K562 (cell line): Measurements from ENCODE around the gene SYNPO2. TPM values are rescaled to one million over a fixed set of nuclear protein-coding genes. Genes with fewer than 3 reads are reported as not detected.

Experiments used
- ATAC-seq: fragments of 200-7000 bp; cut with Tn5 transposase; 3 replicates; pipeline ENCODE4 v1.9.1; 2020; ENCODE audit warnings: moderate library complexity
- BruUV-seq: library from RNA; stranded (reverse); fragments of 400-500 nt; replicated peaks from 2 replicates; lab custom pipeline; 2021; lab: Mats Ljungman, UMichigan
- CTCF ChIA-PET: fragments of 300-600 bp; formaldehyde crosslinking; extraction: SDS; loops from one replicate; lab custom pipeline; 2021; ENCODE audit warnings: low intra/inter-chr PET ratio; lab: Yijun Ruan, JAX
- POLR2A ChIA-PET: fragments of 300-600, 350-650 bp; sonication (Branson Sonifier 250); formaldehyde crosslinking; extraction: SDS; loops from one replicate; lab custom pipeline; 2021; ENCODE audit warnings: antibody characterized with exemption, inconsistent platforms; lab: Yijun Ruan, JAX
- DNase-seq, 4 experiments: peaks; one replicate each; pipeline versions ENCODE4 v3.0.0 to v3.0.0-alpha.2; 2011 to 2018; ENCODE audit warnings: low spot score in 3 of 4, mixed read lengths in 3 of 4; ENCODE audit errors: extremely low read depth in 1 of 4
- FAIRE-seq: peaks from 2 replicates; lab custom pipeline; 2011; peaks lifted over from hg19 to GRCh38; lab: Jason Lieb, UNC
- H2AFZ ChIP-seq: 2 replicates; pipeline ENCODE4 v1.6.0; 2011; ENCODE audit warnings: low read depth, low read length, control low read depth, inconsistent platforms
- H3K27ac ChIP-seq: fragments of 200-600 bp; 3 replicates; pipeline ENCODE4 v1.8.0; 2011; ENCODE audit warnings: low read depth, mild to moderate bottlenecking, control low read depth, inconsistent platforms, low read length, moderate library complexity, mixed read lengths; ENCODE audit errors: extremely low read depth
- H3K27me3 ChIP-seq, 2 experiments: fragments of 300-600 bp in 1 of 2; 2 replicates in 1 of 2; 3 replicates in 1 of 2; pipeline versions ENCODE4 v1.6.0 to v1.8.0; 2011; ENCODE audit warnings: inconsistent platforms in 2 of 2, low read length in 2 of 2, mild to moderate bottlenecking in 1 of 2, mixed read lengths in 1 of 2, moderate library complexity in 1 of 2; ENCODE audit not compliant: control insufficient read depth in 2 of 2, insufficient read depth in 2 of 2
- H3K36me3 ChIP-seq: fragments of 300-600 bp; 3 replicates; pipeline ENCODE4 v1.8.0; 2011; ENCODE audit warnings: mild to moderate bottlenecking, low read length, inconsistent platforms; ENCODE audit not compliant: control insufficient read depth, insufficient read depth
- H3K4me1 ChIP-seq, 2 experiments: fragments of 200-600 bp in 1 of 2; replicated peaks in 1 of 2; 2 replicates in 1 of 2; 3 replicates in 1 of 2; pipeline versions ENCODE4 v1.5.1 to v1.8.0; 2011; ENCODE audit warnings: inconsistent platforms in 2 of 2, low read length in 2 of 2, mild to moderate bottlenecking in 1 of 2, mixed read lengths in 1 of 2, moderate library complexity in 1 of 2; ENCODE audit not compliant: control insufficient read depth in 2 of 2, insufficient read depth in 2 of 2
- H3K4me2 ChIP-seq: 2 replicates; pipeline ENCODE4 v1.6.1; 2011; ENCODE audit warnings: low read length, control low read depth, inconsistent platforms, mixed read lengths; ENCODE audit not compliant: insufficient read depth
- H3K4me3 ChIP-seq: fragments of 200-600 bp; sonication (generic), shearing (Covaris generic); 2 replicates; pipeline ENCODE4 v1.5.1; 2016; ENCODE audit warnings: control low read depth, inconsistent platforms
- H3K79me2 ChIP-seq: fragments of 200-600 bp; 3 replicates; pipeline ENCODE4 v1.8.0; 2011; ENCODE audit warnings: low read length, inconsistent platforms; ENCODE audit not compliant: control insufficient read depth, insufficient read depth
- H3K9ac ChIP-seq, 2 experiments: 2 replicates each; pipeline versions ENCODE4 v1.6.0 to v1.6.1; 2011; ENCODE audit warnings: low read depth in 2 of 2, low read length in 2 of 2, control low read depth in 1 of 2, inconsistent platforms in 1 of 2, mild to moderate bottlenecking in 1 of 2, mixed read lengths in 1 of 2; ENCODE audit not compliant: insufficient read depth in 1 of 2
- H3K9me1 ChIP-seq: one replicate; pipeline ENCODE4 v1.6.0; 2011; ENCODE audit warnings: inconsistent platforms, mild to moderate bottlenecking, low read length, moderate library complexity; ENCODE audit not compliant: control insufficient read depth, insufficient read depth
- H3K9me3 ChIP-seq: replicated peaks from 2 replicates; pipeline ENCODE4 v1.5.1; 2011; ENCODE audit warnings: low read depth, low read length, inconsistent platforms; ENCODE audit not compliant: control insufficient read depth, insufficient read depth
- H4K20me1 ChIP-seq: replicated peaks from 2 replicates; pipeline ENCODE4 v1.6.1; 2011; ENCODE audit warnings: low read length, inconsistent platforms, mixed read lengths; ENCODE audit not compliant: control insufficient read depth, insufficient read depth
- HNRNPK ChIP-seq: fragments of 200-400 bp; formaldehyde crosslinking; IDR thresholded peaks from one replicate; pipeline ENCODE4 v1.6.1; 2018; ENCODE audit warnings: mild to moderate bottlenecking, low read depth, low read length; ENCODE audit not compliant: poor library complexity, severe bottlenecking
- NELFE ChIP-seq: IDR thresholded peaks from 2 replicates; pipeline ENCODE4 v1.6.1; 2011; ENCODE audit warnings: mild to moderate bottlenecking; ENCODE audit not compliant: insufficient read depth, insufficient read length
- ZNF785 ChIP-seq: fragments of 250-450 bp; sonication (Bioruptor Pico); IDR thresholded peaks from 2 replicates; pipeline ENCODE4 v1.4.0; 2020; ENCODE audit warnings: mild to moderate bottlenecking
- WGBS: fragments of 100-300 bp; shearing (Covaris generic); methylation state at CpG from one replicate; pipeline ENCODE4 v1.1.6; 2016; ENCODE audit warnings: low coverage, mixed read lengths; ENCODE audit not compliant: insufficient coverage; ENCODE audit errors: missing lambda C conversion rate; 5-methylcytosine and 5-hydroxymethylcytosine counted together
- in situ Hi-C: fragments of 300-500 bp; cut with MboI; formaldehyde crosslinking; loops from 4 replicates; pipeline ENCODE4 v1.15.0; 2018; ENCODE audit warnings: inconsistent platforms, mixed read lengths
- intact Hi-C: fragments of 100-400 bp; cut with micrococcal nuclease; formaldehyde crosslinking; loops from 2 replicates; pipeline ENCODE4 v1.14.2; 2022
- polyA plus RNA-seq, 8 experiments: library from polyadenylated mRNA; depleted of rRNA in 4 of 8; stranded (reverse) in 5 of 8; unstranded in 3 of 8; fragments of >200 nt; fragmentation: Nextera tagmentation in 2 of 8; fragmentation: Illumina TruSeq in 1 of 8; extraction: Ambion mirVana in 2 of 8; extraction: Trizol in 1 of 8; gene quantifications; 2 replicates each; pipeline versions ENCODE4 v1.2.1 to v1.2.3, GENCODE V29; 2011 to 2014; ENCODE audit warnings: inconsistent platforms in 1 of 8, missing spikeins in 1 of 8
- total RNA-seq, 7 experiments: library from RNA; depleted of rRNA in 6 of 7; stranded (reverse); fragments of >200 nt in 6 of 7; fragmentation: Illumina TruSeq in 2 of 7; extraction: Trizol in 2 of 7; gene quantifications; 2 replicates each; pipeline versions ENCODE4 v1.2.1 to v1.2.3, GENCODE V29; 2011 to 2021; ENCODE audit warnings: low replicate concordance in 1 of 7
- TF ChIP-seq, protein P1 (sequence below): IDR thresholded peaks from 3 replicates; pipeline ENCODE4 v1.6.1; 2011; ENCODE audit warnings: borderline replicate concordance, mild to moderate bottlenecking, moderate library complexity; ENCODE audit not compliant: insufficient read length; ENCODE audit errors: extremely low read depth
- TF ChIP-seq, protein P2 (sequence below): sonication (generic); formaldehyde crosslinking; IDR thresholded peaks from 2 replicates; pipeline ENCODE4 v1.8.0; 2022; ENCODE audit warnings: missing genetic modification reagents, mild to moderate bottlenecking, borderline replicate concordance

The SYNPO2 gene
- total and polyA plus RNA-seq, 9 of the 15 experiments (the other 6 are each of a cell fraction or from before 2014, with no cell fraction given) = 0.03 to 0.18 TPM; not detected in 7

DNA sequence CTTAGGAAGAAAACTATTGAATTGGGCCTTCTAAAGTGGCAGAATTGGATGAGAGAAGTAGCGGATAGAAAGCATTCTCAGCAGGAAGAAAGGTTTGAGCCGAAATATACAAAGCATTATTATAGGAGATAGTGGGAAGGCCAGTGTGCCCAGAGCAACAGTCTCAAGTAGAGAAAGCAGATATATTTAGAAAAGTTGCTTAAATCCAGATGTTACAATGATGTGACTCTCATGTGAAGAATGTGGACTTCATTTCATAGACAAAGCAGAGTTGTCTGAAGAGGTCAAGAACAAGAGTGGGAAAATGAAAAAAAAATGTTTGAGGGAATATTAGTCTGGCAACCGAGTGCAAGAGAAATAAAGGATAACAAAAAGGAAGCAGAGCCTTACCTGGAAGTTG is 66.9 kb downstream of the SYNPO2 start:
- Histone ChIP-seq H3K27ac (no peak overlapping the region), H3K27me3 (peaks cover 0 to under 1% of the 10 kb centered on the region in 2 experiments; a peak in 1 of 5 replicates), H3K9me3 (no peaks in the 10 kb centered on the region), H3K4me1 (no peaks in the 10 kb centered on the region), H3K4me3 (no peak overlapping the region), H3K36me3 (no peaks in the 10 kb centered on the region), H3K9ac (no peak overlapping the region), H3K4me2 (no peak overlapping the region), H2AFZ (no peak overlapping the region), H3K9me1 (no peaks in the 10 kb centered on the region), H3K79me2 (no peaks in the 10 kb centered on the region), H4K20me1 (no peaks in the 10 kb centered on the region)
- CTCF ChIA-PET = no interaction called here
- POLR2A ChIA-PET = no interaction called here
- WGBS = 0% methylated on average over 3 of the region's 3 CpGs
- TF ChIP-seq ZNF785 (CRISPR knock-in tag) = no peak
- TF ChIP-seq HNRNPK = no peak
- TF ChIP-seq, protein P1, sequence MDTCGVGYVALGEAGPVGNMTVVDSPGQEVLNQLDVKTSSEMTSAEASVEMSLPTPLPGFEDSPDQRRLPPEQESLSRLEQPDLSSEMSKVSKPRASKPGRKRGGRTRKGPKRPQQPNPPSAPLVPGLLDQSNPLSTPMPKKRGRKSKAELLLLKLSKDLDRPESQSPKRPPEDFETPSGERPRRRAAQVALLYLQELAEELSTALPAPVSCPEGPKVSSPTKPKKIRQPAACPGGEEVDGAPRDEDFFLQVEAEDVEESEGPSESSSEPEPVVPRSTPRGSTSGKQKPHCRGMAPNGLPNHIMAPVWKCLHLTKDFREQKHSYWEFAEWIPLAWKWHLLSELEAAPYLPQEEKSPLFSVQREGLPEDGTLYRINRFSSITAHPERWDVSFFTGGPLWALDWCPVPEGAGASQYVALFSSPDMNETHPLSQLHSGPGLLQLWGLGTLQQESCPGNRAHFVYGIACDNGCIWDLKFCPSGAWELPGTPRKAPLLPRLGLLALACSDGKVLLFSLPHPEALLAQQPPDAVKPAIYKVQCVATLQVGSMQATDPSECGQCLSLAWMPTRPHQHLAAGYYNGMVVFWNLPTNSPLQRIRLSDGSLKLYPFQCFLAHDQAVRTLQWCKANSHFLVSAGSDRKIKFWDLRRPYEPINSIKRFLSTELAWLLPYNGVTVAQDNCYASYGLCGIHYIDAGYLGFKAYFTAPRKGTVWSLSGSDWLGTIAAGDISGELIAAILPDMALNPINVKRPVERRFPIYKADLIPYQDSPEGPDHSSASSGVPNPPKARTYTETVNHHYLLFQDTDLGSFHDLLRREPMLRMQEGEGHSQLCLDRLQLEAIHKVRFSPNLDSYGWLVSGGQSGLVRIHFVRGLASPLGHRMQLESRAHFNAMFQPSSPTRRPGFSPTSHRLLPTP = no peak
- TF ChIP-seq NELFE = no peak
- TF ChIP-seq, protein P2, sequence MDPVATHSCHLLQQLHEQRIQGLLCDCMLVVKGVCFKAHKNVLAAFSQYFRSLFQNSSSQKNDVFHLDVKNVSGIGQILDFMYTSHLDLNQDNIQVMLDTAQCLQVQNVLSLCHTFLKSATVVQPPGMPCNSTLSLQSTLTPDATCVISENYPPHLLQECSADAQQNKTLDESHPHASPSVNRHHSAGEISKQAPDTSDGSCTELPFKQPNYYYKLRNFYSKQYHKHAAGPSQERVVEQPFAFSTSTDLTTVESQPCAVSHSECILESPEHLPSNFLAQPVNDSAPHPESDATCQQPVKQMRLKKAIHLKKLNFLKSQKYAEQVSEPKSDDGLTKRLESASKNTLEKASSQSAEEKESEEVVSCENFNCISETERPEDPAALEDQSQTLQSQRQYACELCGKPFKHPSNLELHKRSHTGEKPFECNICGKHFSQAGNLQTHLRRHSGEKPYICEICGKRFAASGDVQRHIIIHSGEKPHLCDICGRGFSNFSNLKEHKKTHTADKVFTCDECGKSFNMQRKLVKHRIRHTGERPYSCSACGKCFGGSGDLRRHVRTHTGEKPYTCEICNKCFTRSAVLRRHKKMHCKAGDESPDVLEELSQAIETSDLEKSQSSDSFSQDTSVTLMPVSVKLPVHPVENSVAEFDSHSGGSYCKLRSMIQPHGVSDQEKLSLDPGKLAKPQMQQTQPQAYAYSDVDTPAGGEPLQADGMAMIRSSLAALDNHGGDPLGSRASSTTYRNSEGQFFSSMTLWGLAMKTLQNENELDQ (CRISPR knock-in tag) = no peak
- no TSS peak for BruUV-seq
- DNase-seq (no peak), FAIRE-seq (no peak), ATAC-seq (no peak)
- intact Hi-C loops = no loop called here
- in situ Hi-C loops = no loop called here
